GM23338 (cell line): Measurements from ENCODE around the gene MARK2. TPM values are rescaled to one million over a fixed set of nuclear protein-coding genes. Genes with fewer than 3 reads are reported as not detected.

Experiments used
- ATAC-seq: fragments of 200-7000 bp; cut with Tn5 transposase; 3 replicates; pipeline ENCODE4 v1.9.1; 2020
- DNase-seq: peaks from one replicate; pipeline ENCODE4 v3.0.0-alpha.2; 2015; ENCODE audit warnings: low spot score
- H2AFZ ChIP-seq: fragments of 200-600 bp; sonication (generic); 2 replicates; pipeline ENCODE4 v1.8.0; 2016; ENCODE audit warnings: antibody characterized with exemption, mild to moderate bottlenecking, moderate library complexity
- H3F3A ChIP-seq: fragments of 200-600 bp; sonication (generic); replicated peaks from 2 replicates; pipeline ENCODE4 v1.8.0; 2017; ENCODE audit warnings: antibody characterized with exemption, mixed run types, low read depth
- H3K27ac ChIP-seq: fragments of 200-600 bp; sonication (generic); 2 replicates; pipeline ENCODE4 v1.6.1; 2016; ENCODE audit warnings: low read depth
- H3K27me3 ChIP-seq: fragments of 200-600 bp; sonication (generic); 2 replicates; pipeline ENCODE4 v1.8.0; 2016; ENCODE audit warnings: mild to moderate bottlenecking, mixed run types, moderate library complexity; ENCODE audit not compliant: insufficient read depth
- H3K36me3 ChIP-seq: fragments of 200-600 bp; sonication (generic); 2 replicates; pipeline ENCODE4 v1.8.0; 2016; ENCODE audit warnings: mild to moderate bottlenecking; ENCODE audit not compliant: insufficient read depth
- H3K4me1 ChIP-seq: fragments of 200-600 bp; sonication (generic); 2 replicates; pipeline ENCODE4 v1.8.0; 2016; ENCODE audit warnings: mild to moderate bottlenecking, moderate library complexity; ENCODE audit not compliant: insufficient read depth
- H3K4me2 ChIP-seq: fragments of 200-600 bp; sonication (generic); 2 replicates; pipeline ENCODE4 v1.7.1; 2017; ENCODE audit warnings: mixed run types
- H3K4me3 ChIP-seq: fragments of 200-600 bp; sonication (generic); 2 replicates; pipeline ENCODE4 v1.6.1; 2016; ENCODE audit warnings: mixed run types
- H3K79me2 ChIP-seq: fragments of 200-600 bp; sonication (generic); replicated peaks from 2 replicates; pipeline ENCODE4 v1.8.0; 2017; ENCODE audit warnings: mild to moderate bottlenecking; ENCODE audit not compliant: insufficient read depth
- H3K9me2 ChIP-seq: fragments of 200-600 bp; sonication (generic); 2 replicates; pipeline ENCODE4 v1.8.0; 2017; ENCODE audit not compliant: insufficient read depth
- H4K20me1 ChIP-seq: fragments of 200-600 bp; sonication (generic); replicated peaks from 2 replicates; pipeline ENCODE4 v1.8.0; 2017; ENCODE audit warnings: mild to moderate bottlenecking; ENCODE audit not compliant: insufficient read depth
- H3K27ac Mint-ChIP-seq: 2 replicates; pipeline ENCODE4 v1.8.0; 2020; ENCODE audit warnings: inconsistent platforms, mild to moderate bottlenecking, moderate library complexity, mixed read lengths
- H3K27me3 Mint-ChIP-seq: 3 replicates; pipeline ENCODE4 v1.8.0; 2022; ENCODE audit warnings: low read depth, mild to moderate bottlenecking, moderate library complexity, mixed read lengths, inconsistent platforms; ENCODE audit not compliant: insufficient read depth, poor library complexity
- H3K36me3 Mint-ChIP-seq: 3 replicates; pipeline ENCODE4 v1.8.0; 2021; ENCODE audit warnings: low read depth, mild to moderate bottlenecking, inconsistent platforms, moderate library complexity, mixed read lengths
- H3K4me1 Mint-ChIP-seq: 3 replicates; pipeline ENCODE4 v1.8.0; 2020; ENCODE audit warnings: mild to moderate bottlenecking, inconsistent platforms, mixed read lengths
- H3K4me3 Mint-ChIP-seq: 3 replicates; pipeline ENCODE4 v1.8.0; 2021; ENCODE audit warnings: moderate library complexity, mild to moderate bottlenecking, inconsistent platforms, mixed read lengths
- H3K9me3 Mint-ChIP-seq: 3 replicates; pipeline ENCODE4 v1.8.0; 2020; ENCODE audit warnings: moderate library complexity, mild to moderate bottlenecking, inconsistent platforms, mixed read lengths
- CREB1 ChIP-seq: fragments of 250-450 bp; sonication (Bioruptor Pico); IDR thresholded peaks from 2 replicates; pipeline ENCODE4 v1.5.0; 2020; ENCODE audit warnings: low read depth, mild to moderate bottlenecking, moderate library complexity
- CTCF ChIP-seq, 2 experiments: fragments of 200-600 bp in 1 of 2; sonication (generic) in 1 of 2; conservative IDR thresholded peaks; 2 replicates each; pipeline versions ENCODE4 v1.5.1 to v1.6.1; 2016 to 2017; ENCODE audit warnings: antibody characterized with exemption in 2 of 2, low read depth in 2 of 2, mild to moderate bottlenecking in 2 of 2, moderate library complexity in 1 of 2
- ETS1 ChIP-seq: IDR thresholded peaks from 2 replicates; pipeline ENCODE4 v1.6.1; 2016; ENCODE audit warnings: antibody characterized with exemption
- EZH2 ChIP-seq: fragments of 200-600 bp; sonication (generic); IDR thresholded peaks from one replicate; pipeline ENCODE4 v1.8.0; 2017; ENCODE audit warnings: antibody characterized with exemption, mild to moderate bottlenecking, low read depth; ENCODE audit not compliant: unreplicated experiment
- EZH2phosphoT487 ChIP-seq: fragments of 200-600 bp; sonication (generic); IDR thresholded peaks from one replicate; pipeline ENCODE4 v1.8.1; 2018; ENCODE audit warnings: antibody characterized with exemption; ENCODE audit not compliant: unreplicated experiment
- JUNB ChIP-seq: IDR thresholded peaks from one replicate; pipeline ENCODE4 v1.6.1; 2016; ENCODE audit warnings: antibody characterized with exemption; ENCODE audit not compliant: unreplicated experiment
- NANOG ChIP-seq: IDR thresholded peaks from 2 replicates; pipeline ENCODE4 v1.6.1; 2016; ENCODE audit warnings: antibody characterized with exemption, borderline replicate concordance
- POLR2AphosphoS5 ChIP-seq: IDR thresholded peaks from 2 replicates; pipeline ENCODE4 v1.6.1; 2016; ENCODE audit warnings: antibody characterized with exemption, low read depth
- REST ChIP-seq: IDR thresholded peaks from one replicate; pipeline ENCODE4 v1.6.1; 2018; ENCODE audit warnings: antibody characterized with exemption; ENCODE audit not compliant: unreplicated experiment
- STAT1 ChIP-seq: IDR thresholded peaks from one replicate; pipeline ENCODE4 v1.6.1; 2016; ENCODE audit warnings: antibody characterized with exemption; ENCODE audit not compliant: unreplicated experiment
- ZNF114 ChIP-seq: fragments of 250-450 bp; sonication (Bioruptor Pico); IDR thresholded peaks from 2 replicates; pipeline ENCODE4 v1.5.0; 2020; ENCODE audit warnings: mild to moderate bottlenecking, moderate library complexity
- ZNF331 ChIP-seq: fragments of 250-450 bp; sonication (Bioruptor Pico); IDR thresholded peaks from 2 replicates; pipeline ENCODE4 v1.5.0; 2020; ENCODE audit warnings: low read depth, mild to moderate bottlenecking, moderate library complexity
- ZNF462 ChIP-seq: fragments of 250-450 bp; sonication (Bioruptor Pico); IDR thresholded peaks from 2 replicates; pipeline ENCODE4 v1.5.0; 2020; ENCODE audit warnings: mild to moderate bottlenecking, moderate library complexity
- polyA plus RNA-seq: library from polyadenylated mRNA; unstranded; fragments of >200 nt; fragmentation: Nextera tagmentation; extraction: Ambion mirVana; gene quantifications from 2 replicates; pipeline ENCODE4 v1.2.1, GENCODE V29; 2016
- total RNA-seq: library from RNA; depleted of rRNA; stranded (reverse); fragments of >200 nt; shearing (Covaris generic); gene quantifications from 2 replicates; pipeline ENCODE4 v1.2.3, GENCODE V29; 2014

MARK2 gene
- total and polyA plus RNA-seq, 2 experiments from 2014 or later: 18.7 to 42.6 TPM

- peaks cover 38% of the 10 kb centered on the region for H4K20me1 ChIP-seq
- peaks cover 28% of the 10 kb centered on the region for H3K36me3 Mint-ChIP-seq
- peaks cover 46% of the 10 kb centered on the region for H3K79me2 ChIP-seq
- TF ChIP-seq ZNF331: no peak
- no peak for TF ChIP-seq ZNF114 (CRISPR knock-in tag)
- TF ChIP-seq EZH2phosphoT487: no peak
- no peak for TF ChIP-seq CREB1 (CRISPR knock-in tag)
- no peak for TF ChIP-seq STAT1
- TF ChIP-seq ETS1: no peak
- TF ChIP-seq NANOG: no peak
- TF ChIP-seq POLR2AphosphoS5: no peak
- TF ChIP-seq JUNB: no peak
- TF ChIP-seq EZH2: no peak
- no peak for TF ChIP-seq REST
- no peak for TF ChIP-seq CTCF (conservative IDR thresholded peaks at IDR 0.05; ENCODE audit: low read depth in 2 of 2)
- no peak for TF ChIP-seq ZNF462 (CRISPR knock-in tag)
- no peak overlapping the region for H3K27ac Mint-ChIP-seq
- H3K4me3 Mint-ChIP-seq: no peak overlapping the region
- H3K4me3 ChIP-seq: no peak overlapping the region
- H3K27me3 ChIP-seq: no peaks in the 10 kb centered on the region
- H3K9me2 ChIP-seq: no peaks in the 10 kb centered on the region
- peaks cover 13% of the 10 kb centered on the region for H3K36me3 ChIP-seq
- no peak overlapping the region for H3K4me2 ChIP-seq
- no peak overlapping the region for H3K27ac ChIP-seq
- H3K4me1 ChIP-seq: no peaks in the 10 kb centered on the region; the same call in 1 of the 2 replicates
- DNase-seq (no peak), ATAC-seq (no peak)
- no peak overlapping the region for H2AFZ ChIP-seq
- H3K27me3 Mint-ChIP-seq: peaks cover 13% of the 10 kb centered on the region
- H3F3A ChIP-seq: peaks cover 23% of the 10 kb centered on the region
- no peaks in the 10 kb centered on the region for H3K9me3 Mint-ChIP-seq
- peaks cover 4% of the 10 kb centered on the region; the same call in 1 of the 3 replicates for H3K4me1 Mint-ChIP-seq
Observed at GRCh38 chr11:63944987-63945386, 106.1 kb downstream of the MARK2 start.
